SHP77 (cell line): Measurements from ENCODE around the gene RABL6.
"Not testable (repeated sequence)": the region's sequence is repeated elsewhere in the genome, so short reads cannot be mapped to it uniquely, and the experiment has no call there.

Experiments used
- DNase-seq, 2 experiments: peaks; one replicate each; lab custom pipeline; 2025; lab: John Stamatoyannopoulos, UW

Gene RABL6

GRCh38 chr9:136857581-136858412, 50.0 kb downstream of the RABL6 start:
- DNase-seq: no peak

GRCh38 chr9:136858452-136858843, 50.7 kb downstream of the RABL6 start:
- DNase-seq: no peak

- DNase-seq: no peak
Observed at GRCh38 chr9:136858844-136859757, 51.4 kb downstream of the RABL6 start.

- no peak for DNase-seq
Observed at GRCh38 chr9:136860529-136860928, 52.8 kb downstream of the RABL6 start.

GRCh38 chr9:136860933-136861873, 53.5 kb downstream of the RABL6 start:
- no peak for DNase-seq

- no peak for DNase-seq
Observed at GRCh38 chr9:136861874-136862457, 54.2 kb downstream of the RABL6 start.

GRCh38 chr9:136862849-136863622, 55.3 kb downstream of the RABL6 start:
- no peak for DNase-seq

GRCh38 chr9:136863623-136864273, 56.0 kb downstream of the RABL6 start:
- DNase-seq: no peak

- DNase-seq: no peak
Observed at GRCh38 chr9:136865041-136865767, 57.5 kb downstream of the RABL6 start.

GRCh38 chr9:136865768-136866103, 58.0 kb downstream of the RABL6 start:
- no peak for DNase-seq

- not testable (repeated sequence) for DNase-seq
Observed at GRCh38 chr9:136866898-136867421, 59.2 kb downstream of the RABL6 start.

- no peak for DNase-seq
Observed at GRCh38 chr9:136867480-136867879, 59.7 kb downstream of the RABL6 start.

- no peak for DNase-seq
Observed at GRCh38 chr9:136867917-136868316, 60.2 kb downstream of the RABL6 start.

- DNase-seq: no peak
Observed at GRCh38 chr9:136868644-136869043, 60.9 kb downstream of the RABL6 start.

- not testable (repeated sequence) for DNase-seq
Observed at GRCh38 chr9:136869611-136870010, 61.9 kb downstream of the RABL6 start.

- DNase-seq: no peak
Observed at GRCh38 chr9:136875155-136875554, 67.4 kb downstream of the RABL6 start.

- no peak for DNase-seq
Observed at GRCh38 chr9:136876476-136876875, 68.7 kb downstream of the RABL6 start.

- no peak for DNase-seq
Observed at GRCh38 chr9:136880651-136881050, 72.9 kb downstream of the RABL6 start.

- DNase-seq: no peak
Observed at GRCh38 chr9:136881691-136882108, 74.0 kb downstream of the RABL6 start.
